HG03064 (cell line): Measurements from ENCODE around the gene CD151.

Experiments used
- ATAC-seq: cut with Tn5 transposase; IDR thresholded peaks from one replicate; pipeline ENCODE4 v1.9.1; 2021; ENCODE audit warnings: low read depth; ENCODE audit not compliant: unreplicated experiment

The CD151 gene

GRCh38 chr11:855330-855674 lies 22.6 kb downstream of the CD151 start:
- ATAC-seq, result no peak

GRCh38 chr11:855796-856195 lies 23.0 kb downstream of the CD151 start:
- no peak for ATAC-seq

GRCh38 chr11:856397-856796 lies 23.6 kb downstream of the CD151 start:
- no peak for ATAC-seq

GRCh38 chr11:858053-858761 lies 25.5 kb downstream of the CD151 start:
- no peak for ATAC-seq

GRCh38 chr11:858762-859339 lies 26.1 kb downstream of the CD151 start:
- no peak for ATAC-seq

- ATAC-seq, result no peak
Measured at GRCh38 chr11:859394-860131, 26.8 kb downstream of the CD151 start.

- no peak for ATAC-seq
Measured at GRCh38 chr11:860234-861104, 27.7 kb downstream of the CD151 start.

GRCh38 chr11:861105-861479 lies 28.3 kb downstream of the CD151 start:
- ATAC-seq, result no peak

GRCh38 chr11:862081-862661 lies 29.4 kb downstream of the CD151 start:
- ATAC-seq, result no peak

GRCh38 chr11:862696-863022 lies 29.9 kb downstream of the CD151 start:
- ATAC-seq, result no peak

GRCh38 chr11:863023-863909 lies 30.5 kb downstream of the CD151 start:
- ATAC-seq, result no peak

GRCh38 chr11:863910-864827 lies 31.4 kb downstream of the CD151 start:
- ATAC-seq, result no peak

GRCh38 chr11:864898-865297 lies 32.1 kb downstream of the CD151 start:
- ATAC-seq, result no peak

- ATAC-seq, result no peak
Measured at GRCh38 chr11:865462-866430, 33.0 kb downstream of the CD151 start.

GRCh38 chr11:866481-866880 lies 33.7 kb downstream of the CD151 start:
- ATAC-seq, result no peak

- no peak for ATAC-seq
Measured at GRCh38 chr11:867856-868358, 35.2 kb downstream of the CD151 start.

GRCh38 chr11:868394-868793 lies 35.6 kb downstream of the CD151 start:
- ATAC-seq, result no peak
